Activated CD8-positive, alpha-beta T cell treated with anti-CD3 and anti-CD28 coated beads for 36 hours (primary cell): Measurements from ENCODE around the gene ASAP3. TPM values are rescaled to one million over a fixed set of nuclear protein-coding genes. Genes with fewer than 3 reads are reported as not detected.

Source experiments
- ATAC-seq: fragments of 200-7000 bp; cut with Tn5 transposase; one replicate; pipeline ENCODE4 v1.10.0; 2021; ENCODE audit warnings: mild to moderate bottlenecking, moderate library complexity
- CTCF ChIA-PET: fragments of 350-600 bp; sonication (Branson Sonifier 250); formaldehyde crosslinking; loops from one replicate; lab custom pipeline; 2021; ENCODE audit warnings: antibody characterized with exemption; lab: Charles Lee
- POLR2A ChIA-PET: fragments of 350-600 bp; sonication (Branson Sonifier 250); formaldehyde crosslinking; loops from one replicate; lab custom pipeline; 2021; ENCODE audit warnings: antibody characterized with exemption; lab: Charles Lee
- DNase-seq: peaks from one replicate; pipeline ENCODE4 v3.0.0-alpha.2; 2020
- H3K27ac Mint-ChIP-seq: one replicate; pipeline ENCODE4 v1.8.0; 2021; ENCODE audit warnings: mild to moderate bottlenecking, mixed read lengths
- H3K27me3 Mint-ChIP-seq: one replicate; pipeline ENCODE4 v1.8.0; 2021; ENCODE audit warnings: mixed read lengths
- H3K36me3 Mint-ChIP-seq: one replicate; pipeline ENCODE4 v1.8.0; 2021; ENCODE audit warnings: low read depth, mixed read lengths
- H3K4me1 Mint-ChIP-seq: one replicate; pipeline ENCODE4 v1.8.0; 2021; ENCODE audit warnings: low read depth, mixed read lengths
- H3K4me3 Mint-ChIP-seq: one replicate; pipeline ENCODE4 v1.8.0; 2021; ENCODE audit warnings: mild to moderate bottlenecking, moderate library complexity, mixed read lengths
- H3K9me3 Mint-ChIP-seq: one replicate; pipeline ENCODE4 v1.8.0; 2021; ENCODE audit warnings: mixed read lengths
- CTCF ChIP-seq: fragments of 200-600 bp; IDR thresholded peaks from one replicate; pipeline ENCODE4 v1.8.0; 2022; ENCODE audit warnings: antibody characterized with exemption, mild to moderate bottlenecking
- intact Hi-C: fragments of 100-400 bp; cut with micrococcal nuclease; formaldehyde crosslinking; loops from one replicate; pipeline ENCODE4 v1.10.0; 2022
- total RNA-seq, 2 experiments: library from RNA; stranded (reverse); gene quantifications; one replicate each; pipeline ENCODE4 v1.2.3, GENCODE V29; 2021

Gene ASAP3
- total RNA-seq, 2 experiments from 2014 or later = 0.29 to 0.74 TPM

GRCh38 chr1:23477359-23478144, 6.4 kb downstream of the ASAP3 start:
- intact Hi-C loops = no loop called here
- ChIA-PET POLR2A (no interaction called here), CTCF (no interaction called here)
- Mint-ChIP-seq H3K27ac (no peak overlapping the region), H3K36me3 (no peaks in the 10 kb centered on the region), H3K27me3 (peaks cover 6% of the 10 kb centered on the region), H3K9me3 (no peaks in the 10 kb centered on the region), H3K4me3 (no peak overlapping the region), H3K4me1 (no peaks in the 10 kb centered on the region)
- no peak for DNase-seq
- ATAC-seq = no peak
- no peak for TF ChIP-seq CTCF

- ATAC-seq (no peak), DNase-seq (no peak)
- Mint-ChIP-seq H3K9me3 (no peaks in the 10 kb centered on the region), H3K27ac (no peak overlapping the region), H3K27me3 (peaks cover 2% of the 10 kb centered on the region), H3K36me3 (no peaks in the 10 kb centered on the region), H3K4me3 (no peak overlapping the region), H3K4me1 (no peaks in the 10 kb centered on the region)
- intact Hi-C loops = no loop called here
- CTCF ChIA-PET = interaction anchor here (1.0 to 1.1 kb wide), 2 partner anchors 21 to 72 kb away, joined by 3 to 5 read pairs; no protein-coding TSS in a partner anchor
- POLR2A ChIA-PET = no interaction called here
- TF ChIP-seq CTCF = no peak
Measured at GRCh38 chr1:23475641-23476040, 8.3 kb downstream of the ASAP3 start.

GRCh38 chr1:23475134-23475628, 8.8 kb downstream of the ASAP3 start:
- TF ChIP-seq CTCF = no peak
- H3K4me1 Mint-ChIP-seq = no peaks in the 10 kb centered on the region
- peaks cover 2% of the 10 kb centered on the region for H3K27me3 Mint-ChIP-seq
- DNase-seq (no peak), ATAC-seq (no peak)
- no peak overlapping the region for H3K4me3 Mint-ChIP-seq
- intact Hi-C loops = no loop called here
- ChIA-PET CTCF (interaction anchor here (1.0 kb wide), 1 partner anchor 22 kb away, joined by 3 read pairs; no protein-coding TSS in a partner anchor), POLR2A (interaction anchor here (0.6 to 0.8 kb wide), 2 partner anchors 9 to 134 kb away, joined by 3 read pairs; no protein-coding TSS in a partner anchor)
- no peaks in the 10 kb centered on the region for H3K36me3 Mint-ChIP-seq
- H3K9me3 Mint-ChIP-seq = no peaks in the 10 kb centered on the region
- H3K27ac Mint-ChIP-seq = no peak overlapping the region

GRCh38 chr1:23473037-23473800, 10.8 kb downstream of the ASAP3 start:
- Mint-ChIP-seq H3K4me3 (no peak overlapping the region), H3K36me3 (no peaks in the 10 kb centered on the region), H3K4me1 (no peaks in the 10 kb centered on the region), H3K9me3 (no peaks in the 10 kb centered on the region), H3K27me3 (peaks cover 2% of the 10 kb centered on the region), H3K27ac (no peak overlapping the region)
- intact Hi-C loops = no loop called here
- ATAC-seq = no peak
- POLR2A ChIA-PET = interaction anchor here (0.7 kb wide), 1 partner anchor 36 kb away, joined by 3 read pairs; no protein-coding TSS in a partner anchor
- no peak for DNase-seq
- CTCF ChIA-PET = interaction anchor here (1.6 kb wide), 1 partner anchor 66 kb away, joined by 5 read pairs; no protein-coding TSS in a partner anchor
- no peak for TF ChIP-seq CTCF
